Activated gamma-delta T cell (primary cell): ENCODE data around the gene KRT9.
"Not testable (repeated sequence)": the region's sequence is repeated elsewhere in the genome, so short reads cannot be mapped to it uniquely, and the experiment has no call there.

Experiments
- DNase-seq: peaks from one replicate; lab custom pipeline; 2025; lab: John Stamatoyannopoulos, UW

KRT9 gene

DNA sequence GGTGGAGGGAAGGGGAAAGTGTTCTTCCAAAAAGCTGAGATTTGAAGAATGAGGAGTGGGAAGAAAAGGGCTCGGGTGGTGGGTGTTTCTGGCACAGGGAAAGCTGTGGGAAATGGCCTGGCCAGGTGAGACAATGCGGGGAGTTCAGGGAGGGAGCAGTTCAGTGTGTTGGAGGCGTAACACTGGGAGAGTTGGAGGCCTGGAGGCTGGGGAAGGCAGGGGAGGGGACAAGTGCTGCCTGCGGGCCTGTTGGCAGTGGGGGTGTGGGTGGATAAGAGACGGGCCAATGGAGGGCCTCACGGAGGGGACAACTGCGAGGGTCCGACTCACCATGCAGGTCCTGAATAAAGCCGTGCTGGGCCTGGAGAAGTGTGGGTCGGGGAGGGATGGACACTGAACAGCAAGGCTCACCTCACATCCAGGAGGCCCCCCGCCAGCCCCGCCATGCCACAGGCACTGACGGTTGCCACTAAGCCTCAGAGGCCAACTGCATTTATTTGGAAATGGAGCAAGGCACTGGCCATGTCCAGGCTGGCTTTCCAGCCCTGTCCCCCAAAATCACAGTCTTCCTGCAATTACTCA is 25.9 kb downstream of the KRT9 start:
- no peak for DNase-seq

- DNase-seq: no peak
These were observed 26.9 kb downstream of the KRT9 start for GRCh38 chr17:41544935-41545334.

- no peak for DNase-seq
These were observed 27.4 kb downstream of the KRT9 start for GRCh38 chr17:41544491-41544892.

- not testable (repeated sequence) for DNase-seq
These were observed 29.1 kb downstream of the KRT9 start for GRCh38 chr17:41542786-41543185.

- DNase-seq: no peak
These were observed 29.5 kb downstream of the KRT9 start for GRCh38 chr17:41542357-41542756.

DNA sequence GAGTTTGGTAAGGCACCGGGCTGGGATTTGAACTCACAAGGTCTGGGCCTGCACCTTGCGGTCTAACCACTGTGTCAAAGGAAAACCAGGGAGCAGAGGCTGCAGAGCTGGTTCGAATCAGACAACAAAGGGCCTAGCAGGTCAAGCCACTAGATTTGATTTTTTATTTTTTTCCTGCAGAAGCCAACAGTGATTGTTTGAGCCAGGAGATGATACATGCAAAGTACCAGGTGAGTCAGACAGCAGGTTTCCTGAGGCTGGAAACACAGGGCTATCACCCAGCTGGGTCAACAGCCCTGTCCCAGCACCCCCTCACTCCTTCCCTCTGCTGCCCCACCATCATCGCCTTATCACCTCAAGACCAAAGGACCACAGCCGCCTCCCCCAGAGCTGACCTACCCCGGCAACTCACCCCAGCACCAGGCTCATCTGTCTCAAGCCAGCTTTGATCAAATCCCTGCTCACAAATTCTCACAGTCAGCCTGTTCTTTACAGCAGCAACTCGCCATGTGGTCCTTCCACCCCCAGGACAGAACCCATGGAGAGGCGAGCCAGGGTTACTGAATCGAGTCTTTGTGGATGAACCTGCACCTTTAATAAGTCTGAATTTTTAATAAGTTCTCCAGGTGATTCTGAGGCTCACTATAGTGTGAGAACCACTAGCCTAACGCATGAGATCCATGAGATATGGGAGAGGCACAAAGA is 30.8 kb downstream of the KRT9 start:
- no peak for DNase-seq

- DNase-seq: no peak
These were observed 31.7 kb downstream of the KRT9 start for GRCh38 chr17:41539979-41540701.

- DNase-seq: no peak
These were observed 32.8 kb downstream of the KRT9 start for GRCh38 chr17:41539071-41539492.

- no peak for DNase-seq
These were observed 33.3 kb downstream of the KRT9 start for GRCh38 chr17:41538565-41538991.

GRCh38 chr17:41537990-41538389 is 33.9 kb downstream of the KRT9 start:
- no peak for DNase-seq

DNA sequence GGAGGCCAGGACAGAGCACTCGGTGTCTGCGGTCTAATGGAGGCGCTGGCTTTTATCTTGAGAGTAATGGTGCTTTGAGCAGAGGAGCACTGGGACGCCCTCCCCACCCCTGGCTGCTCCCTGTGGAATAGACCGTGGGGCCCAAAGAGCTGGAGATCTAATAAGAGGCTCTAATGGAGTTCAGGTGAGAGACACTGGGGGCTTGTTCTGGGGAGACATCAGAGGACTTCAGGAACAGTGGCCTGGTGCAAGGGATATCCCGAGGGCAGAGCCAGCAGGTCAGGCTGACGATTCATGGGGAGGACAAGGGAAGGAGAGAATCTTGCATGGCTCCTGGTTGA is 34.3 kb downstream of the KRT9 start:
- DNase-seq: no peak

DNA sequence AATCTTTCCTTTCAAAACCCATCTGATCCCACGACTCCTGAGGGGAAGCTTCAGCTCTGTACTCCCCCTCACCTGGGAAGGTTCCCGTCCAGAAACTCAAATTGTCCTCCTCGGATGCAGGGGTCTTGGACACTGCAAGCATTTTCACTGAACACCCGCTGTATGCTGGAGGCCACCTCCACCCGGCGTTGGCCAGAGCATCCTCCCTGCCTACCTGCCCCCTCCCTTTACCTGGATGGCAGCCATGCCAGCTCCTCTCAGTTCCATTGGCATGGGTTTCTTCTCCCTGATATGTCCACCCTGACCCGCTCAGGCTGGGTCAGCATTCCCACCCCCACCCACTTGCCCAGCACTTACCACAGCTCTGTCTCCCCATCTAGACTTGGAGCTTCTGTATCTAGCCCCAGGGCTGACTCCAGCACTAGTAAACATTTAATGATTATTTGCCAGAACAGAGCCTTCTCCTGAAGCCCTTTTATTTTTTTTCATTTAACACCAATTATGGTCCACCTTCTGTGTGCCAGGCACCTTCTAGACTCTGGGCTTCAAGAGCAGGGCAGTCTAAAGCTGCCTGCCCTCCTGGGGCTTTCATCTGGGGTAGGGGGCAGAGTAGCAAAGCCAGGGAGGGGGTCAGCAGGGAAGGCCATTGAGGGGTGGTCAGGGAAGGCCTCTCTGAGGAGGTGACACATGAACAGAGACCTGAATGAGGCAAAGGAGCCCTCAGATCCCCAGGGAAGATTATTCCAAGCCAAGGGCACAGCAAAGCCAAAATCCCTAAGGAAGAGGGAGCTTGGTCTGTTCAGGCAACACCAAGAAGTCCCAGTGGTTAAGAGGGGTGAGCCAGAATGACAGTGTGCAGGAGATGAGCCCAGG is 34.9 kb downstream of the KRT9 start:
- no peak for DNase-seq

DNA sequence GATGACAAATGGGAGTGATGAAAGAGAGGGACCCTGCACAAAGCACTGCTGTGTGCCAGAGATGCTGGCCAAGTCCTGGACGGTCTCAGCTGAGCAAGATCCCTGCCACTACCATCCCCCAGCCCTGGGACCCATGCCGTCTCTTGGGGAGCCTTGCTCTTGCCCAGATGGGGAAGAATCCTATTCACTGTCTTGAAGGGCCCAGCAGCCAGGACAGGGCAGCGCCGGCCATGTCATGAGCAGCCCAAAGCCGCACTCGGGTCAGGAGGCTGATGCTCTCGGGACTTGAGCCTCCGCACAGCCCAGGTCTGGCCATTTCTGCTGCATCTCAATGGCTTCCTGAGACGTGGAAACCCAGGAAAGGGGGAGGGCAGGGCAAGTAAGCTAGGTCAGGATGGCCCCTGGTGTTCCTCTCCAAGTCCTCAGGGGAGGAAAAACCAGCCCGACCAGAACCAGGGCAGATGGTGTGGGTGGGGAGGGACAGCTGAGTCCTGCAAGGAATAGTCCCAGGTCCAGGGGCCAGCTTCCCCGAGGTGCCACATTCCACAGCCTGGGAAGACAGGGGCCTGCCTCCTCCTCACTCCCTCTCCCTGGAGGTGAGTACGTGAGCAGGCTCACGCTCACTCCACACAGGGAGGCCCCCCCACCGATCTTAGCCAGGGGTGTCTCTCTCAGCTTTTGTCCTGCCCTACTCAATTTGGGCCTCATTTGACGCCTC is 35.9 kb downstream of the KRT9 start:
- no peak for DNase-seq

GRCh38 chr17:41534899-41535546 is 36.8 kb downstream of the KRT9 start:
- DNase-seq: no peak

- no peak for DNase-seq
These were observed 38.2 kb downstream of the KRT9 start for GRCh38 chr17:41533613-41534012.

DNA sequence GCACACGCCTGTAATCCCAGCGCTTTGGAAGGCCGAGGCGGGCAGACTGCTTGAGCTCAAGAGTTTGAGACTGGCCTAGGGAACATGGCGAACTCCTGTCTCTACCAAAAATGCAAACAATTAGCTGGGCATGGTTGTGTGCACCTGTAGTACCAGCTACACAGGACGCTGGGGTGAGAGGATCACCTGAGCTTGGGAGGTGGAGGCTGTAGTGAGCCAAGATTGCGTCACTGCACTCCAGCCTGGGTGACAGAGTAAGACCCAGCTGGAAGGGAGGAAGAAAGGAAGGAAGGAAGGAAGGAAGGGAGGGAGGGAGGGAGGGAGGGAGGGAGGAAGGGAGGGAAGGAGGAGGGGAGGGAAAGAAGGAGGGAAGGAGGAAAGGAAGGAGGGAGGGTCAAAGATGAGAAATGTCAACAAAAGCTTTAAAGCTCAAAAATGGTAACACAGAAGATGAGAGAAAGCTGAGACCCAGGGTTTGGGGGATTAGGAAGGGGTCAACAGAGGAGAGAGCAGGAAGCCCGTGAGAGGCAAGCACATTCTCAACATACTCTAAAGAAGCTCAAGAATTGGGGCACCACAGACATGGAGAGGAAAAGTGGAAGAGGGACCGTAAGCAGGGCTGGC is 38.8 kb downstream of the KRT9 start:
- no peak for DNase-seq

DNA sequence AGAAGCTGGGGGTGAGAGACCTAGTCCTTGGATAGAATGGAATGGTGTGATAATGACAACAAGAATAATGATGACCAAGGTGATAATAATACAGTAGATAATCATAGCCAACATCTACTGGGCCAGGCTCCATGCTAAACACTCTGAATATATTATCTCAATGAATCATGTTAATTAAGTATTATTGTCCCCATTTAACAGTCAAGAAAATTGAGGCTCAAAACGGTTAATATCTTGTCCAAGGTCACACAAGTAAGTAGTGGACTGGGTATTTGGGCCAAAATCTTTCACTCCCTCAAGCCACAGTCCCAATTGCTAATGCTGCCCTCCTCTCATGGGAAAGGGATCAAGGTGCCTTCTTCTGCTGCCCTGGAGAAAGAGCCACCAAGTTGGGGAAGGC is 39.9 kb downstream of the KRT9 start:
- DNase-seq: no peak

- no peak for DNase-seq
These were observed 41.5 kb downstream of the KRT9 start for GRCh38 chr17:41530062-41531048.

- DNase-seq: no peak
These were observed 42.4 kb downstream of the KRT9 start for GRCh38 chr17:41529491-41529915.
